Panc1 (cell line): ENCODE data around the gene SCG5. TPM values are rescaled to one million over a fixed set of nuclear protein-coding genes. Genes with fewer than 3 reads are reported as not detected.

Source experiments
- ATAC-seq: fragments of 200-7000 bp; cut with Tn5 transposase; 2 replicates; pipeline ENCODE4 v1.9.1; 2020; ENCODE audit warnings: mild to moderate bottlenecking, moderate library complexity
- BruUV-seq: library from RNA; stranded (reverse); fragments of 400-500 nt; replicated peaks from 2 replicates; lab custom pipeline; 2021; lab: Mats Ljungman, UMichigan
- CTCF ChIA-PET: fragments of 300-600 bp; sonication (Branson Sonifier 250); formaldehyde crosslinking; loops from one replicate; lab custom pipeline; 2022; ENCODE audit warnings: antibody characterized with exemption; lab: Charles Lee
- POLR2A ChIA-PET: fragments of 300-600 bp; sonication (Branson Sonifier 250); formaldehyde crosslinking; loops from one replicate; lab custom pipeline; 2022; ENCODE audit warnings: antibody characterized with exemption; lab: Charles Lee
- DNase-seq: peaks from one replicate; pipeline ENCODE4 v3.0.0-alpha.2; 2010; ENCODE audit warnings: low read depth, low spot score
- H3K27ac ChIP-seq: 2 replicates; pipeline ENCODE4 v1.5.1; 2011; ENCODE audit warnings: mild to moderate bottlenecking, low read length, inconsistent platforms
- H3K27me3 ChIP-seq: fragments of 200-500 bp; sonication (Bioruptor generic); 2 replicates; pipeline ENCODE4 v1.6.0; 2014; ENCODE audit warnings: low read length, inconsistent platforms; ENCODE audit not compliant: control insufficient read depth, insufficient read depth
- H3K36me3 ChIP-seq: fragments of 200-500 bp; sonication (Bioruptor generic); 2 replicates; pipeline ENCODE4 v1.5.1; 2014; ENCODE audit warnings: inconsistent platforms, mild to moderate bottlenecking, low read length, moderate library complexity; ENCODE audit not compliant: control insufficient read depth, insufficient read depth
- H3K4me1 ChIP-seq: 2 replicates; pipeline ENCODE4 v1.5.1; 2011; ENCODE audit warnings: inconsistent platforms, mild to moderate bottlenecking, low read length, moderate library complexity; ENCODE audit not compliant: control insufficient read depth, insufficient read depth
- H3K4me3 ChIP-seq, 2 experiments: 2 replicates each; pipeline ENCODE4 v1.5.1; 2011 to 2012; ENCODE audit warnings: low read depth in 2 of 2, low read length in 2 of 2, mild to moderate bottlenecking in 2 of 2, inconsistent platforms in 1 of 2, moderate library complexity in 1 of 2
- H3K9me3 ChIP-seq: fragments of 200-500 bp; sonication (Bioruptor generic); 2 replicates; pipeline ENCODE4 v1.5.1; 2014; ENCODE audit warnings: low read depth, mild to moderate bottlenecking, inconsistent platforms, low read length, moderate library complexity; ENCODE audit not compliant: control insufficient read depth, insufficient read depth
- CTCF ChIP-seq: fragments of 450-650 bp; IDR thresholded peaks from 2 replicates; pipeline ENCODE4 v1.5.1; 2017; ENCODE audit warnings: mild to moderate bottlenecking
- POLR2AphosphoS5 ChIP-seq: IDR thresholded peaks from 2 replicates; pipeline ENCODE4 v1.6.1; 2012; ENCODE audit warnings: mild to moderate bottlenecking, low read depth, low read length, moderate library complexity
- REST ChIP-seq, 2 experiments: IDR thresholded peaks; 2 replicates each; pipeline ENCODE4 v1.6.1; 2011 to 2012; ENCODE audit warnings: low read depth in 2 of 2, control low read depth in 1 of 2, low read length in 1 of 2, mild to moderate bottlenecking in 1 of 2, moderate library complexity in 1 of 2; ENCODE audit not compliant: insufficient read depth in 1 of 2
- SIN3A ChIP-seq: IDR thresholded peaks from 2 replicates; pipeline ENCODE4 v1.6.1; 2012; ENCODE audit warnings: low read depth, mild to moderate bottlenecking, low read length, moderate library complexity, borderline replicate concordance; ENCODE audit not compliant: insufficient read depth
- TCF7L2 ChIP-seq: IDR thresholded peaks from 2 replicates; pipeline ENCODE4 v1.6.1; 2011; ENCODE audit warnings: mild to moderate bottlenecking, low read depth, low read length, inconsistent platforms
- in situ Hi-C: cut with HindIII; loops from 2 replicates; pipeline ENCODE4 v1.10.0; 2016; ENCODE audit warnings: low sequenced_read_pairs, low pct_unique_long_range_greater_than_20kb
- intact Hi-C: fragments of 100-400 bp; cut with micrococcal nuclease; formaldehyde crosslinking; loops from one replicate; pipeline ENCODE4 v1.10.0; 2022; ENCODE audit not compliant: unreplicated experiment
- total RNA-seq: library from RNA; stranded (reverse); gene quantifications from one replicate; pipeline ENCODE4 v1.2.1, GENCODE V29; 2021; ENCODE audit not compliant: unreplicated experiment

Gene SCG5
- total RNA-seq, 1 experiment from 2014 or later: 0.67 TPM

- no peak for ATAC-seq
- Histone ChIP-seq H3K4me3 (no peak overlapping the region), H3K4me1 (no peaks in the 10 kb centered on the region), H3K27ac (no peak overlapping the region), H3K9me3 (no peaks in the 10 kb centered on the region), H3K27me3 (peaks cover 36% of the 10 kb centered on the region), H3K36me3 (no peaks in the 10 kb centered on the region)
- in situ Hi-C loops (no loop called here), intact Hi-C loops (no loop called here)
- no TSS peak for BruUV-seq
- CTCF ChIA-PET: no interaction called here
- POLR2A ChIA-PET: no interaction called here
- TF ChIP-seq SIN3A: no peak
- TF ChIP-seq POLR2AphosphoS5: no peak
- no peak for TF ChIP-seq REST (IDR thresholded peaks at IDR 0.05; ENCODE audit: insufficient read depth in 1 of 2, low read depth in 2 of 2, low read length in 1 of 2)
- TF ChIP-seq CTCF: no peak
- no peak for TF ChIP-seq TCF7L2
- DNase-seq: no peak
Observed at GRCh38 chr15:32715276-32715675, 73.8 kb downstream of the SCG5 start.

- in situ Hi-C loops (no loop called here), intact Hi-C loops (no loop called here)
- no peak for DNase-seq
- CTCF ChIA-PET: no interaction called here
- BruUV-seq: no TSS peak
- no peaks in the 10 kb centered on the region for H3K9me3 ChIP-seq
- POLR2A ChIA-PET: no interaction called here
- H3K27ac ChIP-seq: no peak overlapping the region
- ATAC-seq: no peak
- H3K27me3 ChIP-seq: peaks cover 36% of the 10 kb centered on the region
- H3K4me3 ChIP-seq: no peak overlapping the region
- no peaks in the 10 kb centered on the region for H3K4me1 ChIP-seq
- TF ChIP-seq SIN3A: no peak
- TF ChIP-seq POLR2AphosphoS5: no peak
- no peak for TF ChIP-seq CTCF
- no peak for TF ChIP-seq REST (IDR thresholded peaks at IDR 0.05; ENCODE audit: insufficient read depth in 1 of 2, low read depth in 2 of 2, low read length in 1 of 2)
- TF ChIP-seq TCF7L2: no peak
- no peaks in the 10 kb centered on the region for H3K36me3 ChIP-seq
Observed at GRCh38 chr15:32716216-32716914, 74.9 kb downstream of the SCG5 start.
